AG08396 (cell line): Measurements from ENCODE around the gene DNAH5.

Source experiments
- DNase-seq: peaks from one replicate; pipeline ENCODE4 v3.0.0; 2012; ENCODE audit warnings: low spot score, mixed read lengths

DNAH5 gene

DNA sequence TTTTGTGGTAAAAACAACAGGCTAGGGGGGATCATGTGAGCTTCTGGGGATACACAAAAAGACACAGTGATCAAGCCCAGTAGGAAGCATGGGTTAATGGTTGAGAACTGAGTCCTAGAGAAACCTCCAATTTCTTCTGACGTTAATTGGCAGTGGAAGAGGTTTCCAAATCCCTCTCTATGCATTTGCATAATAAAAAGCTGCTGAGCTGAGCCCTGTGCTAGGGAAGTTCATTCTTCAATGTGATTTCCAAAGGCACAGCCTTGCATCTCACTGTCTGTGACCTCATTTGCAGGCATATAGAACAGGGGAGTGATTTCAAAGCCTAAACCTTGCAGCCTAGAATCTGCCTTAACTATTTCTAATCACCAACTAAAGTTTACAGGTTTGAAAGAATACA, 812 bp downstream of the DNAH5 start:
- DNase-seq: no peak

DNA sequence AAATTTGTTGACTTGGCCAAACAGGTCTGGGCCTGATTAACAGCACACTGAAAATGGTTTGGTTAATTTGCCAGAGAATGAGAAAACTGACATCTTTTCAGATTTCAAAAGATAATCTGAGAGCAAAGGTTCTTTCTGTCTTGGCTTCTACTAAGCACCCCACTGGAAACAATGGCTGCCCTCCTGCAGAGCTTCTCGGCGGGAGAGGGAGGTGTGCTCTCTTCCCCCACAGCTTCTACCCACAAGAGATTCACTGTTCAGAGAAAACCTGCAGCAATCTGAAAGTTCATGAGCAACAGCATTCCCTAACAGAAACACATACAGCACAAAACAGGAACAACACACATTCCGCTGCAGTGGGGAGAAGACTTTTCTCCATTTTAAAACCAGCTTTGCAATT, 3.0 kb downstream of the DNAH5 start:
- DNase-seq: no peak

GRCh38 chr5:13939638-13940037, 4.8 kb downstream of the DNAH5 start:
- no peak for DNase-seq

DNA sequence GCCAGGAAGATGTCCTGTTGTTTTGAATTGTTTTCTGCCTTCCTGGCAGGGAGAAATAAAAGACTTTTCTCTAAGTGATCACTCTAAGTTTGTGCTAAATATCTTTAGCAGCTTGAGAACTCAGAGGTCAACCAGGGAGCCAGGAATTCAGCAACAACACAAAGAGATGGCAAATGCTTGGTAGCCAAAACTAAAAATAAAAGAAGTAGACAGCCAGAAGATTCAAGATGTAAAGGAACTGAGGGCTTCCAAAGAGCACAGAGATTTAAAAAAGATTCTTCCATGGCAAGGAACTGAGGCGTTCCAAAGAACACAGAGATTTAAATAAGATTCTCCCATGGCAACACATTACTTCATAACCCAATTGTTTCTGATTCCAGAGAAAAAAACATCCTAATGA, 9.6 kb downstream of the DNAH5 start:
- DNase-seq: no peak

GRCh38 chr5:13934125-13934524, 10.4 kb downstream of the DNAH5 start:
- DNase-seq: no peak

- no peak for DNase-seq
Measured at GRCh38 chr5:13932561-13932960, 11.9 kb downstream of the DNAH5 start.

DNA sequence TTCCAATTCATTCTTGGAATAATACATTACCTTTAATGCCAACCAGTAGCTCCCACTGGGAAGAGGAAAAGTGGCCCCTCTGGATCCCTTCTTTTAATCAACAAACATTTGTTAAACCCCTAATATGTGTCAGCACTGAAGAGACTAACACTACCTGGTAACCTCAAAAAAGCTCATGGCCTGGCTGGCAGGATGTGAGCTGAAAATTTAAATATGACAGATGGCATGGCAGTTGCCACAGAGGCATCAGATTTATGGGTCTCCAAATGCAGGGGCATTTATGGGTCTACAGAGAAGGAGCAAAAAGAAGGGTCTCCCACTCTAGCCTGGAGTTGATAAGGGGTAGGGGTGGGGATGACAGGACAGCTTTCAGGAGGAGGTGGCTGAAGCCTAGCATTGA, 12.5 kb downstream of the DNAH5 start:
- no peak for DNase-seq

- no peak for DNase-seq
Measured at GRCh38 chr5:13930541-13931171, 13.8 kb downstream of the DNAH5 start.

GRCh38 chr5:13926731-13927130, 17.8 kb downstream of the DNAH5 start:
- no peak for DNase-seq

DNA sequence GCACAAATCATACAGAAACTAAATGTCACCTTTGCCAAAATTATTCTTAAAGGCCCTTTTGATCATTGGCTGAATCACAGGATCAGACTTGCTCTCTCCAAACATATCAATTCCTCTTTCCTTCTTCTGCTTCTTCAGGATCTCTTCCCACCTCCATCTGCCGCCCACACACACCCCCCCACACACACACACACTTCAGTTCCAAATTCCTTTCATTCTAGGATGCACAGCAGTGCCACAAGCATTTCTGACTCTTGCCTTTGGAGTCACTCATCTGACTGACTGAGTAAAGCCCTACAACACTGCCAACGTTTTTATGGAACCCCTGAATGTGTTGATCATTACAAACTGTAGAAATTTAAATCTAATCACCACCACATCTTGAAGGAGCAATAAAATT, 22.9 kb downstream of the DNAH5 start:
- peak; percentile 72 for DNase-seq

DNA sequence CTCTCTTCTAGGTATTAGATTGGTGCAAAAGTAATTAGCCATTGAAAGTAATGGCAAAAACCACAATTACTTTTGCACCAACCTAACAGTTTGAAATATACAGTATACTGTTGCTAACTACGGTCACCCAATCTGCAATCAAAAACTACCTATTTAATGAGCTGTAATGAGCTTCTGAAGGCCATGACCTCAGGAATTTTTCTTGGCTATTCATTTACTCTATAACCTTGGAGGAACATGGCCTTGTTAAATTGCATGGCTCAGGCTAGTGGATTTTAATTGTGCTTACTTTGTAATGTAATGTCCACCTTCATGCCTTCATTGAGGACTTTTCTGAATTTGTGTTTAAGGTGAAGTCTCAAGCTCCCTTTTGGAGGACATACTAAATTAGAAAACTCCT, 24.7 kb downstream of the DNAH5 start:
- DNase-seq: no peak

DNA sequence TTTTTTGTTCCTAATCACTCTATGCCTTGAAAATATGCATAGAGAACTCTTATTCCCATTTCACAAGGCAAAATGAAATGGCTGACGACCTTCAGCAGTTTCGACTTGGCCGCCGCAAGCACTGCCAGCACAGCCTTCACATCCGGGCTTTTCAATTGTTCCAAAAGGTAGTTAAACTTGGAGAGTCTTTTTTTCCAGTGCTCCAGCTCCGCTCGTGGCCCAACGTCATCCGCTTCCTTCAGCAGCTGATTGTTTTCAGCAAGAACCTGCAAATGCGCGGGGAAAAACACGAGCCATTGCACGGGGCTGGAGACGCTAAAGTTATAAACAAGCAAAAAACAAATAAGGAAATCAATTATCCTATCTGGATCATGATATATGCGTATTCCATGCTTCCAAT, 25.4 kb downstream of the DNAH5 start:
- no peak for DNase-seq

DNA sequence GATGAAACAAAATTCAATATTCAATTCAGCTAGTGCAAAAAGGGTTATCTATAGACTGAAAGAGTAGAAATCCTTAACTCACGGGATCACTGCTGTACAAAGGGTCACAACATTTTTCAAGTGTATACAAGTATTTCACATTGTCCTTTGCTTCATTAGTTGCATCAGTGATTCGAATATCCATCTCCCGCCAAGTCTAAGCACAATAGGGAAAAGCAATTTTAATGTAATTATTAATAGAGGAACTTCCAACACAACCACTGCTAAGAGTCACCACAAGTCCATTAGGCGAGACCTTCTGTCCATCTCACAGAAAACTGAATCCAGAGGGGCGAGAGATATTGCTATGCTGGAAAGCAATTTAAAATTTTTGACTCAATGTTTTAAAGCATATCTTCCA, 27.4 kb downstream of the DNAH5 start:
- DNase-seq: no peak

DNA sequence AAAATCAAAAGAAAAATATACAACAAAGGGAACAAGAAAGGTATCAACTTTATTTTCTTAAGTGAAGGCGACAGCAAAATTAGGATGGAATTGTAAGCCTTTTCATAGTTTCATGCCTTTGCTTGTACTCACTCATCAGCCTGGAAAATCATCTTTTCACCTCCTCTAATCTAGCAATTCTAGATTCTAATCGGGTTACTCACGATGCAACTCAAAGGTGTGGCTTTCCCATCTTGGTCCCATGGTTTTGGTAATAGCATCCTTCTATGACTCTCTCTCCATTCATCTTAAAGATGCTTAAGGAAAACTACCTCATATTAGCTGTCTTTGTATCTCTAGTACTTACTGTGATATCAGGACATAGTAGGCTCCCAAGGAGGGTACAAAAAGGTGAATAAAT, 30.5 kb downstream of the DNAH5 start:
- no peak for DNase-seq

DNA sequence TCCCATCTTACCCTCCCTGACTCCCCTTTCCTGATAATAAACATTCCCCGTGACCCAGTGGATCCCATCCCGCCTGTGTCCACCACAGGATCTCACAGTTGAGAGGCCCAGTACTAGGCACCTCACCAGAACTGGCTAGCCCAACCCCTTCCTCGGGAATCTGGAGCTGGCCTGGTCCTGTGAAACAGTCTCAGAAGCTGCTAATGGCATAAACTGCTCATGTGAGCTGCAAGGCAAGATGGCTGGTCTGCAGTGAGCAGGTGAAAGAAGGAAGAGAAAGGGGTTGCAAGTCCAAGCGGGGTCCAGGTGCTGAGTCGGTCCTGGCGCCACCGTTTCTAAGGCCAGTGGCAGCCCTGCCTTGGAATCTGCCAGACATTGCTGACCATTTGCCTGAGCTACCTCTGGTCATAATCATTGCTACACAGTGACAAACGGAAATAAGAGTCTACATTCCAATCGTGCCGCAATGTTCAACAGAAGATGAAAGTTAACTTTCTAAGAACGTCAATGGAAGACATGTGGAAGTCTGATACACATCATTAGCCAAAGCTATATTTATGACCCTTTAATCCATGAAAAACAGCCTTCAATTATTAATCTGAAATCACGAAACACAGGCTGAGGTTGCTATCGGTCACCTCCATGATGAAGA, 33.7 kb downstream of the DNAH5 start:
- no peak for DNase-seq

DNA sequence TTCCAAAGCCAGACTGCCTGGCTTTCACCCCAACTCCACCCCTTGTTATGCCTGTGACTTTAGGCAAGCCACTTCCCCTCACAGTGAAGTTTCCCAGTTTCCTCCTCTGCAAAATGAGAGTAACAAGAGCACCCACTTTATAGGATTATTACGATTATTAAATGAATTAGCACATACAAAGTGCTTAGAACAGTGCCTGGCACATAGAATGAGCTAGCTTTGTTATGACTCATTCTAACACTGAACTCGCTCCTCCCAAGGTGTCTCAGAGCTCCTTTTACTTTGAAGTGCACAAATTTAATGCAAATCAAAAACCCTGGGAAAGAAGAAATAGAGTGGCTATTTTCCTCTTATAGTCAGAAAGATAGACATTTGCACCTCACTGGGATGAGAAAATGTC, 34.3 kb downstream of the DNAH5 start:
- no peak for DNase-seq

GRCh38 chr5:13909271-13909670, 35.2 kb downstream of the DNAH5 start:
- no peak for DNase-seq

DNA sequence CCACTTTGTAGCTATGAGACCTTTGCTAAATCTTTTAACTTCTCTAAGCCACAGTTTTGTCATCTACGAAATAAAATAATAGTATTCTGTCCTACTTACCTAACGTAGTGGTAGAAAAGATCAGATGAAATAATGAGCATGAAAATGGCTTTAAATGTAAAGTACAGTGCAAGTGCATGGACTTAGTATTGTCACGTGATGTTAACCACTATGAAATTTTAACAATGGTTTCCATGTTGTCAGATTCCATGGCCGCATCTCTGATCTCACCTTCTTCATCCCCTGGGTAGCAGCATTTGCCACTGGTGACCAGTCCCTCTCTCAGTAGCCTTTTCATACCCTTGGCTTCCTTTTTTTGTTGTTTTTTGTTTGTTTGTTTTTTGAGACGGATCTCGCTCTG, 45.9 kb downstream of the DNAH5 start:
- no peak for DNase-seq

DNA sequence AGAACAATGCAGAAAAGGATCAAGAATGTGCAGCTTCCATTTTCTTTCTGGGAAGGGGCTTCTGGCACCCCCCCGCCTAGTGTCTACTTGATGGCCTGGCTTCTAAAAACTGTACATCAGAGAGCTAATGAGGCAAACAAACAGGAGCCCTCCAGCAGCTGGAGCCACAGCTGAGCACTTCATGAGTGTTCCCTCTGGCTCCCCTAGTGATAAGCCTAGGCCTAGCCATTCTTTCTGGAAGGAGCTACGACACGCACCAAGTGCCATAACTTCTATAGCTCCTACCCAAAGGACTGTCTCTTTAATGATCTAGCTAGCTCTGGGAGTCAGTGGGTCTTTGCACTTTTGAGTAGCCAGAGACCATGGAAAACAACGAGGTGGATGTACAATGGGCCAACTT, 66.1 kb downstream of the DNAH5 start:
- no peak for DNase-seq

- DNase-seq: peak; percentile 45
Measured at GRCh38 chr5:13866792-13867191, 77.7 kb downstream of the DNAH5 start.

GRCh38 chr5:13865312-13865711, 79.2 kb downstream of the DNAH5 start:
- DNase-seq: no peak

- no peak for DNase-seq
Measured at GRCh38 chr5:13860146-13860545, 84.3 kb downstream of the DNAH5 start.

DNA sequence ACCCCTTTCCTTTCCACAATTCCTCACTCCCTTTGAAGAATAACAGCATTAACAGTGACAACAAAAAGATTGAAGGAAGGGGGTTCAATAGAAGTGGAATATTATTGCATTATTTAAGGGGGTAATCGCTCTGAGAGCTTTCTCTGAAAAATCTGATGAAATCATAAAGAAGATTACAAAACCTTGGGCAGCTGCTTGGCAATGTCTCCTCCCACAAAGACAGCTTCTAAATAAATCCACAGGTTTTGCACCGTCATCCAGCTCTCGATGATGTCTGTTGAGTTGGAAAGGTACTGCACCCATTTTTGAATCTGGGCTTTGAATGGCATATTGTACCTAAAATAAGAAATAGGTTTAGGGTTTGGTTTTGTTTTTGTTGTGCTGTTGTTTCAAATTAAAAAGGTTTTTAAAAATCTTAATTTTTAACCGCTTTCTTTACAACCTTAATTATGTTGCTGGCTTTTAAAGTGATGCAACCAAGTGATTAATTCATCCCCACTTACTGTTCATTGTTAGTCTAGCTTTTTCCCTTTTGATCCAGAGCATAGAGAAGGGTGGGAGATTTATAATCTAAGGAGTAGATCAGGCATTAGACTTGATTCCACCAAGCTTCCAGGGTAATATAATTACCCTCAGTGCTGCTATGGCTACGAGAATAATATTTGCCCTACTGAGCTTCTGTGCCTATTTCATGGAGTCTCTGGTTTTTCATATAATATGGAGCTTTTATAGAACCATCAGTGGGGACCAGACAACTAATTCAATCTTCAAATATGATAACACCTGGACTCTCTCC, 85.0 kb downstream of the DNAH5 start:
- no peak for DNase-seq
